GM15510 (cell line): Measurements from ENCODE around the gene KREMEN1.

Experiments used
- POLR2A ChIP-seq: IDR thresholded peaks from 3 replicates; pipeline ENCODE4 v1.6.1; 2011; ENCODE audit warnings: borderline replicate concordance; ENCODE audit not compliant: insufficient read length; ENCODE audit errors: extremely low read depth

The KREMEN1 gene

DNA sequence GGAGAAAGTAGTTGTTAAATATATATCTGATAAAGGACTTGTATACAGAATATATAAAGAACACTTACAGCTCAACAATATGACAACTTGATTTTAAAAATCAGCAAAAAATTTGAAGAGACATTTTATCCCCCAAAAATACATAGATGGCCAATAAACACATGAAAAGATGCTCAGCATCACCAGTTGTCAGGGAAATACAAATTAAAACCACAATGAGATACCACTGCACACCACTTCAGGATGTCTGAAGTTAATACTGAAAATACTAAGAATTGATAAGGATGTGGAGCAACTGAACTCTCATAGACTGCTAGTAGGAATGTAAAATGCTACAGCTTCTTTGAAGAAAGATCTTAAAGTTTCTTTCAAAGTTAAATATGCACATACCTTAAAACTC, 49.2 kb downstream of the KREMEN1 start:
- TF ChIP-seq POLR2A = no peak

DNA sequence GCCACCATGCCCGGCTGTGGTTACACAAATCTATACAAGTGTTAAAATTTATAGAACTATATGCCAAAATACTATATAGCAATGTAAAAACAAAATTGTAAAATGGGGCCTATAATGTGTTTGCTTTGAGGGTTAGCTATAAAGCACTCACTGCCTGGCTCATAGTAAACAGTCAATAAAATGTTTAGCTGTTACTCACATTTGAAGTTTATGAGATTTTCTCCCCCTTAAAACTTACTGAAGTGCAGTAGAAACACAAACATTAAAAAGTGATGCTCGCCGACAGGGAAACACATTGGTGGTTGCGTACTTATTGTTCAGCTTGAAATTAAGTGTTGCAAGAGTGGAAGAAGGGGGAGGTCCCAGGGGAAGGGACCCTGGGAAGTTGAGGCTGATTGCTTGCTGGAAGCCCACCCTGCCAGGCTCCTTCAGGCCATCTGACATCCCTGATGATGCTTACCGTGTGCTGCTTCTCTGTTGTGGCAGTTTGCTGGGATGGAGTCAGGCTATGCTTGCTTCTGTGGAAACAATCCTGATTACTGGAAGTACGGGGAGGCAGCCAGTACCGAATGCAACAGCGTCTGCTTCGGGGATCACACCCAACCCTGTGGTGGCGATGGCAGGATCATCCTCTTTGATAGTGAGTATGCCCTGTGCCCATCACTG, 52.1 kb downstream of the KREMEN1 start:
- TF ChIP-seq POLR2A = no peak

DNA sequence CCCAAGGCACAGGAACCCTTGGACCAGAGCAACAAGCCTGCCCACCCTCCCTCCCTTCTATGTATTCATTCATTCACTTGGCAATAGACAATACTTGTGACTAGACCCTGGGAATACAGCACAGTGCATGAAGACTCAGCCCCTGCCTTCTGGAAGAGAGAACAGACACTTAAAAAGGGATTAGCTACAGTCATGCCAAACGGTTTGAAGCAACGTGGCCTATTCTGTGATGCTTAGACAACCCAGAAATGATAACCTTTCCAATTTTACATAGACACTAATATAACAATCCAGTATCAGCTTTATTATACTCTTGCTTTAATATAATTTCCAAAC, 52.6 kb downstream of the KREMEN1 start:
- TF ChIP-seq POLR2A = no peak

DNA sequence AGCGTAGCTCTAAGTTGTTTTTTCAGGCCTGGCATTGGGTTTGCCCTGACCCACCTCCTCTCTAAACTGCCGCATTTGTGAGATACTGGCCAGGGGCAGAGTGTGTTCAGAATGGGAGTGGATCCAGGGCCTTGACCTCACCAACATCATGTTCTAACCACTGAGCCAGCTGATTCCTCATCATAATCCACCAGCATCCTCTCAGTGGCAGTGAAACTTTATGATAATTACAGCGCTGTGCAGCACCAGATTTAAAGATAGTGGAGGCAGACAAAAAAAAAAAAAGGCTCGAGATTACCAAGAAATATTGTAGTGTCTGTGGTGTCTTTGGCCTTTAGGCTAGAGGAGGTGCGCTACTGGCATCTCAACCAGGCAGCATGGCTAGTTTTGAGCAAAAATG, 53.0 kb downstream of the KREMEN1 start:
- no peak for TF ChIP-seq POLR2A

GRCh38 chr22:29126670-29127395, 54.0 kb downstream of the KREMEN1 start:
- TF ChIP-seq POLR2A = no peak

- no peak for TF ChIP-seq POLR2A
Observed at GRCh38 chr22:29128891-29129807, 56.3 kb downstream of the KREMEN1 start.

- no peak for TF ChIP-seq POLR2A
Observed at GRCh38 chr22:29129808-29130140, 56.9 kb downstream of the KREMEN1 start.

DNA sequence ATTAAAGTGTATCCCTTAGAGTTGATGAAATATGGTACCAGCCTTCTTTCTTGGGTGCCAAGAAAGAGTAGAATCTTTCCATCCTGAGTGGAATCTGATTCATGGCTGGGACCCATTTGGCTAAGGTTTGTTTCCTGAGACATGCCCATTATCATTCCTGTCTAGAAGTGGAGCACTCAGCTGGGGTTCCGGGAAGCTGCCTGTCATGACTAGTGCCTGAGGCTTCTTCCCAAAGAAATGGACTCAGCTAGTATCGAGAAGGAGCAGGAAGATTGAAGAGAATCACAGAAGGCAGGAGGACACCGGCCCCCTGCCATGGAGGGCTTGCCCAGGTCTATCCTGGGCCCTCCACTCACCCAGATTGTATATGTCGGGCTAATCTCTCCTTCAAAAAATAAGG, 57.6 kb downstream of the KREMEN1 start:
- TF ChIP-seq POLR2A = no peak

GRCh38 chr22:29133603-29134133, 60.8 kb downstream of the KREMEN1 start:
- no peak for TF ChIP-seq POLR2A

DNA sequence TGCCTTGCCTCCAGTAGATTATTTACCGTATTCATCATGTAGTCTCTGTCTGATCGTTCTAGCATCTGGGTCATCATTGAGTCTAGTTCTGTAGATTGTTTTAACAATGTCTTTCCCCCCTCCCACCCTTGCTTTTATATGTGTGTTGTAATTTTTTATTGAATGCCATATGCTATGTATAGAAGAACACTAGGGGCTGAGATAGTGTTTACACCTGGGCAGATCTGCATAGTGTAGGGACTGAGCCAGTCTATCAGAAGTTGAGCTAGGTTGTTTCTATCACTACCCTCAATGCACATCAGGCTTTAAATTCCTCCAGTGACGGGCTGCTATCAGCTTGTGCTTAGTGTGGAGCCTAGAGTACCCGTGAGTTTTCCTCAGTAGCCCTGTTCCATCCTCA, 61.6 kb downstream of the KREMEN1 start:
- TF ChIP-seq POLR2A = no peak

GRCh38 chr22:29136782-29137700, 64.2 kb downstream of the KREMEN1 start:
- TF ChIP-seq POLR2A = no peak

DNA sequence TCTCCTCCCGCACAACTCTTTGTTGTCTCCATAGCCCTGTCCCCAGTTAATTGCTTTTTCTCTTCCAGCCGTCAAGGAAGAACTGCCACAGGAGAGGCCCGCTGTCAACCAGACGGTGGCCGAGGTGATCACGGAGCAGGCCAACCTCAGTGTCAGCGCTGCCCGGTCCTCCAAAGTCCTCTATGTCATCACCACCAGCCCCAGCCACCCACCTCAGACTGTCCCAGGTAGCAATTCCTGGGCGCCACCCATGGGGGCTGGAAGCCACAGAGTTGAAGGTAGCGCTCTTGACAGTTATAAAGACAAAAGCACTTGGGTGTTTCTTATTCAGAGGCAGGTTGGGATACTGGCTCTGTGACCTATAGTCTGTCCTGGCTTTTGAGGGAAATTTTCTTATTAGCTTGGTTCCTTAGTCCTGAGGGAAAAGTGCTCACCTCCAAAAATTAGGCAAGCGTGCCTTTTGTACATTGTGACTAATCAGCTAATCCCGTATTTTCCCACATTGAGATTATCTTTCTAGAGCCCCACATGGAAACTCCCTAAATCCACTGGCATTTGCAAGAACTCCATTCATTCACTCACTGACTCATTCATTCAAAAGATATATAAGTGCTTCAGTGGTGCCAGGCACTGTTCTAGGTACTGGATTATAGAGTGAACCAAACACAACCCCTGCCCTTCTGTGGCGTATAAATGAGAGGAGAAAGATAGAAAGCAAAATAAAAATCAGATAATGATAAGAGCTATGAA, 65.9 kb downstream of the KREMEN1 start:
- no peak for TF ChIP-seq POLR2A

DNA sequence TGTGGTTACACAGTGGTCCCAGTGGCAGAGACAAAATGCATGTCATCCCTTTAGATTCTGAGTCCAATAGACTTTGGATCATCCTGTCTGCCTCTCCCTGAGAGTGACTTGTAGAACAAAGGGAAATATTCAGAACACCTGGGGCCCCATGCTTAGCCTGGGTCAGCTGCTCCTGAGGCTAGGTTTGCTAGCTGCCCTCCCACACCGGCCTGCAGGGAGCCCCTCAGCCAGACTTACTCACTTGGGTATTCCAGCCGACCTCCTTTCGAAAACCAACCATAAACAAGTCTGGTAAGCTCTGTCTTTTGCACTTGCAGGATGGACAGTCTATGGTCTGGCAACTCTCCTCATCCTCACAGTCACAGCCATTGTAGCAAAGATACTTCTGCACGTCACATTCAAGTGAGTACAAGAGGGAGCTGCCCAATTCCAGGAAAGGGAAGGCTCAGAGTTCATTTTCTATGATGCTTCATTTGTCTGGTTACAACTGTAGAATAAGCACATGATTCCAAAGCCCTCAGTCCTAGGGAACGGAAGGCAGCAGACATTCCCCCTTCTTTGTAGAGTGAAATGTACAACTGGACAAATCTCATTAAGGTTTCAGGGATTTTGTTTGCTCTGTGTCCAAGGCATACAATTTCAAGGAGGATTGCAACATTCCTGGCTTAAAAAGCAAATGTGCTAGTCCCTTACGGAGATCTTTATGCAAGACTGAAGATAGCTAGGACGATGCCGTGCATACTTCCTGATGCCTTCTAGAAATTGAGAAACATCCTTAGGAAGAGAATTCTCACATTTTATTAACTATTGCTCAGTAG, 67.3 kb downstream of the KREMEN1 start:
- TF ChIP-seq POLR2A = no peak
